ENCODE results near the gene ZHX3.

ZHX3 gene

DNA sequence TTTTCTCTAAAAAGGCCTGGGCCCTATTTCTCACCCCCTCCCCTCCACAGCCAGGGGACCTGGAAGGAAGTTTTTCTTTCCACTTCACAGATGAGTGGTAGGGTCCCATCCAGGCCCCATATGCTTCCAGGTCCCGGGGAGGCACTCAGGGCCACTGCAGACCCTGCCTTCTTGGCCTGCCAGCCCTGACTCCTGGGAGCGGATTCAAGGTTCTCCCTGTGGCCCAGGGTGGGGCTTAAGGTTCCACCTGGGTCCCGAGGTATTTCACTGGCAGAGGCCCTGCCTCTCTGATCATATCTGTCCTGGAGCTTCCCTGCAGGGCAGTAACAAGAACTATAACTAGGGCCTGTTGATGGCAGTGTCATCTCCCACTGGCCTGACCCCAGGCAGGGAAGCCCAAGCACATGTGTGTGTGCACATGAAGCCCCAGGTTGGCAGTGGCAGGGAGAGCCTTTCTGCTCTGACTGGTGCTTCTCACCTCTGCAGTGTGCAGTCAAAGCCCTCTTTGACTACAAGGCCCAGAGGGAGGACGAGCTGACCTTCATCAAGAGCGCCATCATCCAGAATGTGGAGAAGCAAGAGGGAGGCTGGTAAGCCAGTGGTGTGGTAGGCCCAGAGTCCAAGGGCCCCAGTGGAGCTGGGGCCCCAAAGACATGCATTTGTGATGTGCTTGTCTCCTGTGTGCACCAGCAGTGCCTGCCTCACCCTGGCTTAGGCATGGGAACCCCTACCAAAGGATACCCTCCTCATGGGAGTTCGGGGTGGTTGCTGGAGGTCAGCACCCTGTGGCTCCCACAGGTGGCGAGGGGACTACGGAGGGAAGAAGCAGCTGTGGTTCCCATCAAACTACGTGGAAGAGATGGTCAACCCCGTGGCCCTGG lies 149.0 kb downstream of the ZHX3 start:
- no peak for DNase-seq

DNA sequence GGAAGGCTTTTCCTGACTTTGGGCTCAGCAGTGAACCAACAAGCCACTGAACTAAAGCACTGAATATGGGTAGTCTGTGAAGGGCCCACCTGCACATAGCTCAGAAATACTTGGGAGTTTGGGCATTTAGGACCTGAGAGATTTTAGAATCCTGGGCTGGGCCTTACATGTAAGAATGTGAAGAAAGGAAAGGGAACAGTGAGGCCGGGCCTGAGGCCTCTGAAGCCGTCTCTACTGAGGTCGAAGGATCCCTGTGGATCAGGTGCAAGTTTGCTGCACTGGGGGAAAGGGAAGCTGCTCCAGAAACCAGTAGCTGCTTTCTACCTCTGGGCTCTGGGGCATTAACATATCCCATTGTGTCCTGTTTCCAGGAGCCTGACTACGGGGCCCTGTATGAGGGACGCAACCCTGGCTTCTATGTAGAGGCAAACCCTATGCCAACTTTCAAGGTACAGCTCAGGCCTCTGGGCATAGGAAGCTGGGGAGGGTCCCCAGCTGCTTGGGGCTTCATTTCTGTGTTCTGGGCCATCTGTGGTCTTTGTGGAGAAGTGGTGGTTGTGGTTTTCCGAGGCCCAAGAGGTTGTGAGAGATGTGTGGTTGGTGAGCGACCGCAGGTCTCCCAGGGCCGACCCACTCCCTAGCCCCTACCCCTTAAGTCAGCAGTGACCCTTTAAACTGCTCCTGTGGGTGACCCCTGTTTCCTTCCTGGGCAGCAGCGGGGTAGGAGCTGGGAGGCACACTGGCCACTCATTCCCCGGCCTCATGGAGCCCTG lies 149.9 kb downstream of the ZHX3 start:
- DNase-seq, result no peak

DNA sequence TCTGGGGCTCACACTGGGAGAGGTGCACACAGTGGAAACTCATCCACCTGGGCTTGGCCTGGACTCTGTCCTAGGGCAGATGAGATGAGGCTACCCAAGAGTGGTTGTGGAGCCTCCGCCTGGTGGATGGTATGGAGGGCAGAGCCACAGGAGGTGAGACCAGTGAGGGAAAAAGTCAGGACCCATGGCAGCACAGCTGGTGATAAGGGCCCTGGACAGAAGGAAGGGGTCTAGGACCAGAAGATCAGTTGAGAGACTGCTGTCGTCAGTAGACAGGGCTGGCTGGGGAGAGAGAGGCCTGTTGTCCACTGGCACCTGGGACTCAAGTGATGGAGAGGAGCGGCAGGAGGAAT lies 150.4 kb downstream of the ZHX3 start:
- no peak for DNase-seq

DNA sequence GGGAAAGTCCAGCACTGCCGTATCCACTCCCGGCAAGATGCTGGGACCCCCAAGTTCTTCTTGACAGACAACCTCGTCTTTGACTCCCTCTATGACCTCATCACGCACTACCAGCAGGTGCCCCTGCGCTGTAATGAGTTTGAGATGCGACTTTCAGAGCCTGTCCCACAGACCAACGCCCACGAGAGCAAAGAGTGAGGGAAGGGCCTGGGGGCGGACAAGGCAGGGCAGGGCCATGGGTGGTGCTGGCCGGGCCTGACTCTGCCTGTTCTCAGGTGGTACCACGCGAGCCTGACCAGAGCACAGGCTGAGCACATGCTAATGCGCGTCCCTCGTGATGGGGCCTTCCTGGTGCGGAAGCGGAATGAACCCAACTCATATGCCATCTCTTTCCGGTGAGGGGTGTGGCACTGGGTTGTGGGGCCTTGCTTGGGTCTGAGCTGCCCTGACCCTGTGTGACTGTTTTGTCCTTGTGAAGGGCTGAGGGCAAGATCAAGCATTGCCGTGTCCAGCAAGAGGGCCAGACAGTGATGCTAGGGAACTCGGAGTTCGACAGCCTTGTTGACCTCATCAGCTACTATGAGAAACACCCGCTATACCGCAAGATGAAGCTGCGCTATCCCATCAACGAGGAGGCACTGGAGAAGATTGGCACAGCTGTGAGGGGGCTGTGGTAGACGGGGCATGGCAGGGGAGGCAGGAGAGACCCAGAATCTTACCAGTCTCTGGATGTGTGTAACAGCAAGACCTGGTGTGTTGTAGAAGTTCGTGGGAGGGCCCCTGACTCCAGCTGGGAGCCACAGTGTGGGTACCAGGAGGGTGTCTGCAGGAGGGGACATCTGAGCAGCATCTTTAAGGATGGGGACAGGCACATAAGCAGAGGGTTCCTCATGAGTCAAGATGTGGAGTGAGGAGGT lies 151.1 kb downstream of the ZHX3 start:
- DNase-seq, result no peak

DNA sequence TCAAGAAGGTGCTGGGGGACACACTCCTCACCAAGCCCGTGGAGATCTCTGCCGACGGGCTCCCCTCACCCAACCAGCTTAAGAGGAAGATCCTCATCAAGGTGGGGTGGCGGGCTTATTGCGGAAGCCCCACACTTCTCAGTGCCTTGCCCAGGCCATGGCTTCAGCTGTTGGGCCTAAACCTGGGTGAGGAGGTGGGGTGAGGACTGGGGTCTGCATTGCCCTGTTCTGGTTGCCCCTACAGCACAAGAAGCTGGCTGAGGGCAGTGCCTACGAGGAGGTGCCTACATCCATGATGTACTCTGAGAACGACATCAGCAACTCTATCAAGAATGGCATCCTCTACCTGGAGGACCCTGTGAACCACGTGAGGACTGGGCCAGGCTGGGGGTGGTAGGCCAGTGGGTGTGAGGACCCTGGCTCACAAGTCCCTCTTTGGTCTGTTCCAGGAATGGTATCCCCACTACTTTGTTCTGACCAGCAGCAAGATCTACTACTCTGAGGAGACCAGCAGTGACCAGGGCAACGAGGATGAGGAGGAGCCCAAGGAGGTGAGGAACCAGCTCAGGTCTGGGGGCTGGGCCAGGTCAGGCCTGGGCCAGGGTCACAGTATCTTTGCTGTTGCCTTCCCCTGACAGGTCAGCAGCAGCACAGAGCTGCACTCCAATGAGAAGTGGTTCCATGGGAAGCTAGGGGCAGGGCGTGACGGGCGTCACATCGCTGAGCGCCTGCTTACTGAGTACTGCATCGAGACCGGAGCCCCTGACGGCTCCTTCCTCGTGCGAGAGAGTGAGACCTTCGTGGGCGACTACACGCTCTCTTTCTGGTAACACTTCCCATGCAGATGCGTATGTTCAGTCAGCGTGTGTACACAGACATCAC lies 152.3 kb downstream of the ZHX3 start:
- no peak for DNase-seq

DNA sequence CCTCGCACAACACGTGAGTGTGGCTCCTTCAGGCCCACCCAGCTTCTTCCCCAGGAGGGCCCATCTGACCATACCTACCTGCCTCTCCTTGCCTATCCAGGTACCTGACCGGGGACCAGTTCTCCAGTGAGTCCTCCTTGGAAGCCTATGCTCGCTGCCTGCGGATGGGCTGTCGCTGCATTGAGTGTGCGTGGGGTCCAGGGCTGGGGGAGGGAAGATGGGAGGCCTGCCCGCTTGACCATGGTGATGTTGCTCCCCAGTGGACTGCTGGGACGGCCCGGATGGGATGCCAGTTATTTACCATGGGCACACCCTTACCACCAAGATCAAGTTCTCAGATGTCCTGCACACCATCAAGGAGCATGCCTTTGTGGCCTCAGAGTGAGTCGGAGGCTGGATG lies 153.7 kb downstream of the ZHX3 start:
- DNase-seq, result no peak

DNA sequence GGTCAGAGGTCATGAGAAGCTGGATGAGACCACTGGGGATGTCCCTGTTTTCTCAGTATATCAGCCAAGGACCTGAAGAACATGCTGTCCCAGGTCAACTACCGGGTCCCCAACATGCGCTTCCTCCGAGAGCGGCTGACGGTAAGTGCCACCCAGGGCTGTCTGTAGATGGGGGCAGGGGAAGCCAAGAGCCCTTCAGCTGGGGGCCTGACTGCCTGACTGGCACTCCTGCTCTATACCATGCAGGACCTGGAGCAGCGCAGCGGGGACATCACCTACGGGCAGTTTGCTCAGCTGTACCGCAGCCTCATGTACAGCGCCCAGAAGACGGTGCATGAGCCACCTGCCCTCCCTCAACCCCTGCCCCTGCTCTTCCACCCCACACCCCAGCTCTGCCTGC lies 155.1 kb downstream of the ZHX3 start:
- no peak for DNase-seq

DNA sequence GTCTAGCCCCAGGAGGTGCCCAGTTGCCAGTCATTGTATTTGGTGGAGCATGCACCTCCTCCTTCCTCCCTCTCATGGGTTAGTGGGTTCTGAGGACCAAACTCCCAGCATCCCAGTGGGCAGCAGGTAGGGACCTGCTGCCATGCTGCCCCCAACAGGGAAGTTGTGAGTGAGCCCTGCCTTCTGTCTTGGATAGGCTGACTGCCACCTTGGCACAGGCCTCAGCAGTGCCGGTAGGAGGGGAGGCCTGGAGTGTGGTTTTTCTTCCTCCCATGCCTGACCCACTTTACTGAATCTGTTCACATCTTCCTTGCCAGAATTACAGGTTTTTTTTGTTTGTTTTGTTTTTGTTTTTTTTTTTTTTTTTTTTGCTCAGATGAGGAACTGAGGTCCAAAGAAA lies 155.6 kb downstream of the ZHX3 start:
- no peak for DNase-seq

DNA sequence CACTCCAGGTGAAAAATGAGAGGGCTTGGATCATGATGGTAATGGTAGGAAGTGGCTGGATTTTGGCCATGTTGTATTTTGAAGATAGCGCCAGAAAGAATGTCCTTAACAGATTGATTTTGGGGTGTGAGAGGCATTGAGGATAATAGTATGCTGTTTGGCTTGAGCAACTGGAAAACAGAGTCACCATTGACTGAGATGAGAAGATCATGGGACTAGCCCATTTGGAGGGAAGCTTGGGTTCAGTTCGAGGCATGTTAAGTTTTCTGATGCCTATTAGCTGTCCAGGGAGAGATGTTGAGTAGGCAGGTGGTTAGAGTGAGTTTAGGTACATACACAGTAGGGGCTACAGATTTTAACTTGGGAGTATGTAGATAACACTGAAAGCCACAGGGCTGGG lies 156.8 kb downstream of the ZHX3 start:
- no peak for DNase-seq

DNA sequence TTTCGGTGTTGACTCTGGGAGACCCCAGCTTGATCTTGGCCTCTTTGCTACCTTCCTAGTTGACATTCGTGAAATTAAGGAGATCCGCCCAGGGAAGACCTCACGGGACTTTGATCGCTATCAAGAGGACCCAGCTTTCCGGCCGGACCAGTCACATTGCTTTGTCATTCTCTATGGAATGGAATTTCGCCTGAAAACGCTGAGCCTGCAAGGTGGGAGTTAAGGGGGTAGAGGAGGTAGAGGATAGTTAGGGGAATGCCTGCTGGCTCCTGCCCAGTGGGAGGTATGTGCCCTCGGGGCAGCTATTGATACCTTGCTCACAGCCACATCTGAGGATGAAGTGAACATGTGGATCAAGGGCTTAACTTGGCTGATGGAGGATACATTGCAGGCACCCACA lies 158.0 kb downstream of the ZHX3 start:
- no peak for DNase-seq

DNA sequence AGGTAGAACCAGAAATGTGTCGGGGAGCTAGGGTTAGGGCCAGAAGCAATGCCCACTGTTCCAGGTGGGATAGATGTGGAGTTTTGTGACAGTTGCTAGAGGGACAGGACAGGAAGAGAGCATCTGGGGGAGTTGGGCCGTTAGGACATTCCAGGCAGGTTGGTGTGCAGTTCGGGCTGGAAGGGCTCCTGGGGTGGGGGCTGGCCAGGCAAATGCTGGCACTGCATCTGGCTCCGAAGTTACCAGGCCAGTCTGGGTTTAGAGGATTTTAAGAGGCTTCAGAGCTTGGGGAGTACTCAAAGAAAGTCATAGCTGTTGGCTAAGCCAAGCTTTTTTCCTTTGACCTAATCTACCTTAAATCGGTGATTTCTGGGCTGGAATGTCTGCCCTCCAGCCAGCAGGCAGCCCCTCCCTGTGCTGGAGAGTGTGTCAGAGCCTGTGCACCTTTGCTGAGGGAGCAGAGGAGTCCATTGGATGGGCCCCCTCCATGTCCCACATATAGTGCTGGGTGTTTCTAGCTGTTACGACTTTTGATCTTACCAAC lies 159.4 kb downstream of the ZHX3 start:
- DNase-seq, result no peak

DNA sequence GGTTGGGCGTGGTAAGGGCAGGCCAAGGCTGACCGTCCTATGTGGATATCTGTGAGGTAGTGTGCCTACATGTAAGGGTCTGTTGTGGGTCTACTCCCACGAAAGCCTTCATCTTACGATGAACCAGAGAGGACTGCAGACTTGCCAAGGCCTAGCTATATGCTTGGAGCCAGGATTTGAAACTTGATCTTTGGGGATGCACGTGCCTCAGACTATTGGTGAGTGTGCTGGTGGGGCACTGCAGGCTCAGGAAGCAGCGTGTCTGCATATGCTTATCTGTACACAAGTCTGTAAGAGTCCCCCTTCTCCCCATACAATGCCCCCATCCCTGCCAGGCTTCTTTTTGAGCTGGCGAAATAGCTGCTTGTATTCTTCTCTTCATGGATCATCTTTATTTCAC lies 162.3 kb downstream of the ZHX3 start:
- DNase-seq, result no peak

DNA sequence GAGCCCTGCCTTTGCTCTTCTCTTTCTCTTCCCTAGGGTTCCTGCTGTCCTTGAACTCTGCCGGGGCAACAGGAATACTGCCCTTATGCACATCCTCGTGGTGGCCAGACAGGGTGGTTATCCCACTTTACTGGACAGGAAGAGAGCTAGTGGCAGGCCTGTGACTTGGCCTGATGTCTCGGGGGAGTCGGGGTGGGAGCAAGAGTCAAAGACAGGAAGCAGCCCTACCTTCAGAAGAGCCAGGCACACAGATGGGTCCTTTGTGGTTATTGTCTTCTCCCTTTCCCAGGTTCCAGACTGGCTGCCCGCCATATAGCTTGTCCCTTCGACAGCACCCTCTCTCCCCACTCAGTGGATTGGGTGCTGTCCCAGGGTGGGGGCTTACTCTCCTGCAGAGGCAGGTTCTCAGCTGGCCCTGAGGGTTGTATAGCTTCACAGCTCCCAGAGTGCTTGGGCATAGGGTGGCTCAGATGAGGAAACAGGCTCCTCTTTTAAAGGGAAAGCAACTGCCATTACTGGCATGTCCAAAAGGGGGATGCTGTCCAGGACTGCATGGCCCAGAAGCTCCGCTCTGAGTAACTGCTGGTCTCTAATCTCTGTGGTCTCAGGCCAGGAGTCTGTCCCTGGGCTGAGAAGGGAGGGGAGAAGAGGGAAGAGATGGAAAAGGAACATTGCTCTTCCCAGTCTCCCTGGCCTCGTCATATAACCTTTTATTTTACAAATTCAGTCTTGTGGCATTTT lies 162.9 kb downstream of the ZHX3 start:
- no peak for DNase-seq

DNA sequence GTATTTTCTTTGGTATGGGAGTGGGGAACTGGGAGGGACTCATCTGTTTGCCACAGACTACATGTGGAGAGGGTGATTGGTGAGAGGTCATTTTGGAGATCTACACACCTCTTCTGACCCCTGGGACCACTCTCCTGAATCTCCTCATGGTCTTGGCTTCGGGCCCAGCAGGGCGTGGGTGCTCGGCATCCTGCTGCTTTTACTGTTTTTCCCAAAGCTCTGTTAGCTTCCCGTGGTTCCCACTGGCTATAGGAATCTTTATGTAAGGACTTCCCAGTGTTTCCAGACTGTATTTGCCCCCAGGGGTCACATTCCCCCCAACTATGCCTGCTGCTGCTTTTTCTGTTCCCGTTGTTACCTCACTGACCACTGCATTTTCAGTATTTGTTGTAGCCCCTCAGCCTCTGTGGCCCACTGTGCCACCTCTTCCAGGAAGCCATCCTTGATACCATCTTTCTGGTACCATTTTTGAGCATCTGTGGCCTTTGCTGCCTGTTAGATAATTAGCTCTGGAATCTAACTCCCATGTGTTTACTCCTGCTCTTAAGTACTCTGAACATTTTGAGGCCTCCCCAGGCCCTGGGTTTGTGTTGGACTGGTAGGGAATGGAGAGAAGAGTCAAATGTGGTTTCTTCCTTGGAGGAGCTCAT lies 165.3 kb downstream of the ZHX3 start:
- no peak for DNase-seq

DNA sequence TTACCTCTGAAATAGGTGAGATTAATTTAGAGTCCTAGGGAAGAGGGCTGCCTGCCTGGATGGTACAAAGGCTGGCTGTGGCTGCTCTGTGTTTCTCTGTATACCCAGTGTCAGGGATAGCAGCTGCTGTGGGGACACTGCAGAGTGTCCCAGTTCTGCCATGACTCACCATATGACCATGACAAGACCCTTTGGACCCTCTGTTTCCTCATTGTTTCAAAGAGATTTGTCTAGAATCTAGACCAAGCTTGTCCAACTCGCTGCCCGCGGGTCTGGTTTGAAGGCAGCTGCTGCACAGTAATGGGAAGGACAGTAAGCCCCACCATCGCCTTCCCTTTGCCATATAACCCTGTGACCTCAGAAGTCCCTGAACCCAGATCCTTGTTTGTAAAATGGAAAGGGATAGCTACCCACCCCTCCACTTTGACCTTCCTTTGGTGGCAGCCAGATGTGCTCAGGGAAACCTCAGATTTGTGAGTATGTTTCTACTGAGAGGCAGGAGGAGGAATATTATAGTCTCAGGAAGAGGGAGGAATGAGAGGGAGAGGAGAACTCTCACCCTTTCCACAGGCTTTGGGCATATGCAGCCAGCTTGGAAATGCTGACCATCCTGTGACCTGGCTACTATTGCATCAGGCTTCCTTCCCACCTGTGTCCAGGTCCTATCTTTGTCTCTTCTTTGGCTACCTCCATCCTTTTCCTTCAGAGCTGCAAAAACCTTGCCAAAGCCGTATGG lies 166.2 kb downstream of the ZHX3 start:
- no peak for DNase-seq

DNA sequence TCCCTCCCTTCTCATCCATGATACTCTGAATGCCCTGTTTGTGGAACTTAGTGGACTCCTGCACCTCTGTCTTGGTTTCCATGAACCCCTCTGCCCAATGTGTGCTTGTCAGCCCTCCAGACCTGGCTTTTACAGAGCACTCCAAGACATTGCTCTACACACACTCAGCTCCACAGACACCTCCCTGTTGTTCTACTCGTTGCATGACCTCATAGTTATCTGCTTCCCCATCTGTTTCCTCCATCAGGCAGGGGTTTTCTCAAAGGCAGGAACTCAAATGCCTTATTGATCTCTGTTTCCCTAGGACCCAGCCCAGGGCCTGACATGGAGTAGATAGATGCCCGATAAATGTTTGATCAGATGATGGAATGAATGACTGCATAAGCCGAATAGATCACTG lies 166.9 kb downstream of the ZHX3 start:
- DNase-seq, result peak; percentile 47

DNA sequence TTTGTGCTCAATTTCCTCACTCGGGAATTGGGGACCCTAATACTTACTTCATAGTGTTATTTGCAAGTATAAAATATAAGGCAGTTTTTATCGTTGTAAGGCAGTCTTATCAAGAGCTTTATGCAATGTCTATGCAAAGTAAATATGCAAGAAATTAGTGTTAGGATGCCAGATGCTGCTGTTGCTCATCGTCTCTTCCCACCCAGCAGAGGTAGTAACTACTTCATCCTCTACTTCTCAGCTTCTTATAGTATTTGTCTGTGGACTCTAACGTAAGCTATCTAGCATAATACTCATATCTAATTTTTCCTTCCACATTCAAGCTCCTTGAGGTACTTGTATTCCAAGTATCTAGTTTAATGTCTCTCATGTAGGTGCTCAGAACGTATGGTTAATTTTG lies 168.6 kb downstream of the ZHX3 start:
- no peak for DNase-seq

DNA sequence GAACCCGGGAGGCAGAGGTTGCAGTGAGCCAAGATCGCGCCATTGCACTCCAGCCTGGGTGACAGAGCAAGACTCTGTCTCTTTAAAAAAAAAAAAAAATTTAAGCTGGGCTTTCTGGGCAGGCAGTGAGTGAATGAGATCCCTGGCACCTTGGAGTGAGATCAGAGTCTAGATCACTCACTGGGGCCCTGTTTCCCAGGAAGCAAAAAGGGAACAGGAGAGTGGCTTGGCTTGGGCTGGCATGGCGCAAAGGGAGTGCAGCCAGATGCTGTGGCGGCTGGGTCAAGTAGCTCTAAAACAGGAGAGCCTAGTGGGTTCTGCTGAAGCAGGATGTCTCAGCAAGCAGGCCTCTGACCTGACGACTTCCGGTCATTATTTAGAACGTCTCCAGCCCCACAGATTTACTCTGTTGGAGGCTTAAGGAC lies 169.8 kb downstream of the ZHX3 start:
- DNase-seq, result no peak

DNA sequence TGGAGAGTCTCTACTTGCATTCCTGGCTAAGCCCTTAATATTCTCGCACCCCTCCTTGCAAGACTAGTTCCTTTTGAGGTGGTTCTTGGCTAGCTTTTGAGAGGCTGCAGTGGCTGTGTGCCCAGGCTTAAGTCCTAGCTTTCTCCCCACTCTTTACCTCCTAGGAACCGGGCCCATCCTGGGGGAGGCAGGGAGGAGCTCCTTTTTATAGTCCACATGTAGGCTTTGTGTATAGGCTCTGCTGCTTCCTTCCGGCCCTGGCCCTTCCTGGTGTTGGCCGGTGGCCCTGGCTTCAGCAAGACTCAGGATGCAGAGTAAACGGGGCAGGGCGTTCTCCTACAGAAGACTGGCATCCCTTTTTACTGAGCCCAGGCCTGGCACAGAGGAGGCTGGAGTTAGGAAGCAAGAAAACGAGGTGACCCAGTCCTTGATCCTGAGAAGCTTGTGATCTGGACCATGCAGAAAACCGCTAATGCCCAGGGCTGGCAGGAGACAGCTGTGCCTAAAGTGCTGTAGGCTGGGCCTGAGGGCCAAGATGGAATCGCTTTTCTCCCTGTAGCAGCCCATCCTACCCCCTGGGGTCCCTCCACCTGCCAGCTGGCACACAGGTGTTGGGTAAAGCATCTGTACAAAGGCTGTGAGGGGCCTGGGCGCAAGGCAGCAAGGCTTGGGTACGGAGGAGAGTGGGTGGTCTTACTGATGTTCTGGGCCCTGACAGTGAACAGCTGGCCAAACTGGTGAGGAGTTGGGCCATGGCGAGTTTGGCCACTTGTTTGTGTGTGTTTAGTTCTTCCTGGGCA lies 171.5 kb downstream of the ZHX3 start:
- no peak for DNase-seq

All from CD4-positive, alpha-beta T cell treated with Interleukin-4 for 4 hours (primary cell).